PC-9 (cell line): ENCODE results near the gene ADNP.

Source experiments
- CTCF ChIP-seq: fragments of 200-600 bp; sonication (generic); conservative IDR thresholded peaks from 2 replicates; pipeline ENCODE4 v1.6.1; 2017; ENCODE audit warnings: mixed run types, antibody characterized with exemption, mild to moderate bottlenecking, moderate library complexity
- EZH2 ChIP-seq: fragments of 200-600 bp; sonication (generic); IDR thresholded peaks from 2 replicates; pipeline ENCODE4 v1.8.0; 2017; ENCODE audit warnings: antibody characterized with exemption, low read depth

- TF ChIP-seq CTCF, result no peak
- TF ChIP-seq EZH2, result no peak
Measured at GRCh38 chr20:50845566-50846215, 85.5 kb downstream of the ADNP start.
